DMS53 (cell line): Measurements from ENCODE around the gene TLK1.

ENCODE experiments used
- DNase-seq: peaks from one replicate; lab custom pipeline; 2025; lab: John Stamatoyannopoulos, UW

The TLK1 gene

DNA sequence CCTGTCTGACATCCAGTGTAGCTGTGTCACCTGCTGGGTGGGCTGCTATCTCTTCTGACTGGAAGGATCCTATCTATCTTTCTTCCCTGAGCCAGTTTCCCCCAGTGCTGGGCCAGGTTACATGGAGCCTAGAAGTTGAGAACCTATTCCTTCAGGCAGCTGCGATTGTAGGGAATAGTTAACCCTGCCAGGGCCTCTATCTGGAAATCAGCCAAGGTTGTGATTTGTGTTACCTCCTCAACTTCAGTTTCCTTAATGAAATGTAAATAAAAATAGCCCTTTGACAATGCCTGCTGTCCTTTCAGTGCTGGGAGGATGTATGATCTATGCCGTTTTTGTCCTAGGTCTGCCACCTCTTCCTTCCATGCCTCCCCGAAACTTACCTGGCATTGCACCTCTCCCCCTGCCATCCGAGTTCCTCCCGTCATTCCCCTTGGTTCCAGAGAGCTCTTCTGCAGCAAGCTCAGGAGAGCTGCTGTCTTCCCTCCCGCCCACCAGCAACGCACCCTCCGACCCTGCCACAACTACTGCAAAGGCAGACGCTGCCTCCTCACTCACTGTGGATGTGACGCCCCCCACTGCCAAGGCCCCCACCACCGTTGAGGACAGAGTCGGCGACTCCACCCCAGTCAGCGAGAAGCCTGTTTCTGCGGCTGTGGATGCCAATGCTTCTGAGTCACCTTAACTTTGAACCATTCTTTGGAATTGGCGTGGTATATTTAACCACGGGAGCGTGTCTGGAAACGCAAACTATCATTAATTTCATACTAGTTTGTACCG lies 195.1 kb downstream of the TLK1 start:
- no peak for DNase-seq

DNA sequence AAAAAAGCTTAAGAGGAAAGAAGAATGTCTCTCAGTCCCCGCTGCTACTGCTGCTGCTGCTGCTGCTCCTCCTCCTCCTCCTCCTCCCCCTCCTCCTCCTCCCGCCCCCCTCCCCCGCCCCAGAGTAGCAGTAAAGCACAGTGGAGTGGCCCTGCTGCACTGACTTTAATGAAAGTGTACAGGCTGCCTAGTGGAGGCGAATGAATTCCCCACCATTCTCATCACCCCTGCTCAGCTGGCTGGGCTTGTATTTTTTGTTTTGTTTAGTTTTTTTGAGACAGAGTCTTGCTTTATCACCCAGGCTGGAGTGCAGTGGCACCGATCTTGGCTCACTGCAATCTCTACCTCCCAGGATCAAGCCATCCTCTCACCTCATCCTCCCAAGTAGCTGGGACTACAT lies 197.3 kb downstream of the TLK1 start:
- no peak for DNase-seq

DNA sequence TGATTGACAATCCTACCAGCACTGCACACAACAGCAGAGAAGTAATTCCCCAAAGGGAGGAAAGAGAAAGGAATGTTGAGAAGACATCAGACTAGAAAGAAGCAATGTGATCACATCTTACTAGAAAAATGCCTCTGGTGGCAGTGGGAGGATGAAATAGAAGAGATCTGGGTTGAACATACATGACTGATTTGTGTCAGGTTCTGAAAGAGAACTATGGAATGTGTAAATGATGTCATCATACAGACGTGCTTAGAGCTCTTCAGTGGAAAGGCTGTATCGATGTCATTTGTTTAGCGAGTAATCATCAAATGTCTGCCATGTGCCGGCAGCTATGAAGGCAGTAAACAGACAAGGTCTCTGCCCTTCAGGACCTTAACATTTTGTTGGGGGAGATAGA lies 206.8 kb downstream of the TLK1 start:
- peak; percentile 16 for DNase-seq

DNA sequence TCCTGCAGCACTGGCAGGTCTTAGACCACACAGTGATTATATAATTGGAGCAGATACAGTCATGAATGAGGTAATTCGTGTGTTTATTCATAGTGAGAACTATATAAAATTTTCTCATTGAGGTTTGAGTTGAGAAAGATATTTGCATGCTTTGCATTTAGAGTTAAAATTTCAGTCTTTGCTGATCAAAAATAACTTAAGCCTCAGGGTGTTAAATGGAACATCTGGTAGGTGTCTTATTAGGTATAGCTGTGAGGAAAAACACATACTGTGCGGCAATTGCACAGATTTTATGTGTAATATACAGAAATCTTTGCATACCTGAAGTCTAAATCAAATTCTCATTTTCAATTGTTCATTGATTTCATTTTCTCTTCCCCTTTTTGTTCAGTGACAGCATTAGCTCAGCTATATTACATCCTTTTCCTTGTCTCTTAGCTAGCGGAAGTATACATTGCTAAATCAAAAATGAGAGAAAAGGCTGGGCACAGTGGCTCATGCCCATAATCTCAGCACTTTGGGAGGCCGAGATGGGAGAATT lies 210.4 kb downstream of the TLK1 start:
- DNase-seq: no peak

DNA sequence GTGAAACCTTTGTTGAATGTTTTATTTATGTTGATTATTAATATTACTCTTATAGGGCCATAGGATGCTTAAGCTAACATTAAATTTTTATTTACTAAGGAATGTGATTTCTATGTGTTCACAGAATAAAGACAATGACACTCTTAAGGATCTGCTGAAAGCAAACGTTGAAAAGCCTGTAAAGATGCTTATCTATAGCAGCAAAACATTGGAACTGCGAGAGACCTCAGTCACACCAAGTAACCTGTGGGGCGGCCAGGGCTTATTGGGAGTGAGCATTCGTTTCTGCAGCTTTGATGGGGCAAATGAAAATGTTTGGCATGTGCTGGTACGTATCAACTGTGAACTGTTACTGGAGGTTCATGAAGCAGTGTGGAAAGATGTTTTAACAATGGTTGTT lies 211.3 kb downstream of the TLK1 start:
- no peak for DNase-seq

DNA sequence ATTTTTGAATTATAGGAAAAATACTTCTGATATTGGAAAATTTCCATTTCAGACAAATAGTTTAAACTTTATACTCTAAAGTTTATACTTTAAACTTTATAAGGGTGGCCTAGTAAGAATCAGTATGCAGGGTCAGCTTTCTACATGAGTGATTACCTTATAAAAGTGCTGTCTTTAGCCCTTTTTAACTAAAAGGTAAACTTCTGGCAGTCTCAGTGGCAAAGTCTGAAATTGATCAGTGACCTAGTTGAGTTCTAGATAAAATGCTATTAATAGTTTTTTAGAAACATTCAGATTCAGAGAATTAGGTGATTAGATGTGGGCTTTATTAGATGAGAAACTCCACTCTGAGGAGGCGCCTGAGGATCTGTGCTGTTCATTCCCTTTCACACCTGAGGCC lies 216.1 kb downstream of the TLK1 start:
- no peak for DNase-seq

DNA sequence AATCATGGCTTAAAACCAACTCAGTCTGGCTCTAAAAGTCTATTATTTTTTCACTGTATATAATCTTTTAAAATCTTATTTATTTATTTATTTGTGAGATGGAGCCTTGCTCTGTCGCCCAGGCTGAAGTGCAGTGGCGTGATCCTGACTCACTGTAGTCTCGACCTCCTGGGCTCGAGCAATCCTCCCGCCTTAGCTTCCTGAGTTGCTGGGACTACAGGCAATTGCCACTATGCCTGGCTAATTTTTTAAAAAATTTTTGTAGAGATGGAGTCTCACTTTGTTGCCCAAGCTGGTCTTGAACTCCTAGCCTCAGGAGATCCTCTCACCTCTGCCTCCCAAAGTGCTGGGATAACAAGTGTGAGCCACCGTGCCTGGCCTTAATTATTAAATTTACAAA lies 217.1 kb downstream of the TLK1 start:
- no peak for DNase-seq

DNA sequence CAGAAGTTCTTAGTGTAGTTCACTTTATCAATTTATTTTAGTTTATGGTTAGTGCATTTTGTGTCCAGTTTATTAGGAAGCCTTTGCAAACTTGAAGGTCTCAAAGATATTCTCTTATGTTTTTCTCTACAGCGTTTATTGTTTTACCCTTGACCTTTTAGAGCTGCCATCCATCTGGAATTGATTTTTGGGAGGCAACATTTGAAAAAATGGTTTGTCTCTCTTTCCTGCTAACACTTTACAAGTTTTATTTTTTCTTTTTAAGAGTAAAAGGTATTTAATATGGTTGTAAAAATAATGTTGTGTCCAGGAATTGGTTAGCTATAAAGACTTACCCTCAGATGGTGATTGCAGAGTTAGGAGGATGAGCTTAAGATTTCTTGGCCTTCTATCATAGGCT lies 217.7 kb downstream of the TLK1 start:
- DNase-seq: no peak

DNA sequence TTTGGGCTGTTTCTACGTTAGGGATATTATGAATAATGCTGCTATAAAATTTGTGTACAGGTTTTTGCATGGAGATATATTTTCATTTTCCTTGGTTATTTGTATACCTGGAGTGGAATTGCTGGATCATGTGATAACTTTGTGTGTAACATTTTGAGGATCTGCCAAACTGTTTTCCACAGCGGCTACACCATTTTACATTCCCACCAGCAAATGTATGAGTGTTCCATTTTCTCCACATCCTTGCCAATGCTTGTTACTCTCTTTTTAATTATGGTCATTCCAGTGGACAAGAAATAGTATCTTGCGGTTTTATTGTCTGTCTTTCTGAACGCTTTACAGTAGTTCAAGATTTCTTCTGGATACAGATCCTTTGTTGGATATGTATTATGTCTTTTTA lies 218.1 kb downstream of the TLK1 start:
- DNase-seq: no peak
